ENCODE measurements around the gene MIER2. TPM values are rescaled to one million over a fixed set of nuclear protein-coding genes. Genes with fewer than 3 reads are reported as not detected.
A peak's percentile ranks its signal among the peaks of the same experiment; 100 is the strongest.

MIER2 gene
- polyA plus RNA-seq, 2 of the 4 experiments (the other 2 are of a cell fraction) = 8.8 to 11.5 TPM

DNA sequence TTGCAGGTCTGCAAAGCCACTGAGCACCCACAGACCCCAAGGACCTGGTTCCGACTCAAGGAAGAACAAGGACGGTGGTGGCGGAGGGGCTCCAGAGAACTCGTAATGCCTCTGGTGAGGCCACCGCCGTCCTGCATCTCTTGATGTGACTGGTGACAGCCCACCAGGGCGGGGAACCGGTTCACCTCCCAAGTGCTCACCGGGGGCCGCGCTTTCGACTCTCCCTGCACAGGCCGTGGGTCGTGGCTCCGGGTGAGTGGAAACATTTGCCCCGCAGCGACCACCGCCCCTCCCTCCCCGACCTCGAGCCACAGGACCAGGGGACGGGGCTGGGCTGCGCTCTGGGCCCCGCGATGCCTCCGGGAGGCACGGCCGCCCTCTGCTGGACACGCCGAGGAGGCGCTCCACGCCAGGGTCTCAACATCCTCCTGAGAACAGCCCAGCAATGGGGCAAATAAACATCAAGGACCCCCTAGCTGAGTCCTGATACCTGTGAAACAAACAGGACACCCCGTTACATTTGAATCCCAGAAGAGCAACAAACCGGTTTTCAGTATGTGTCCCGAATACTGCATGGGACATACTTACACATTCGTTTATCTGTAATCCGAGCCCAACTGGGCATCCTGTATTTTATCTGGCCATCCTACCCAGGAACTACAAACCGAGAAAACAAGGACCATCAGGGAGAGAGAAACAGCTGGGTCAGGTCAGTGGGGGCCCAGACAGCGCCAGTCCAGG lies 49.5 kb downstream of the MIER2 start:
- CTCF ChIA-PET = interaction anchor here (1.0 to 1.2 kb wide), 4 partner anchors 8 to 19 kb away, joined by 3 to 6 read pairs (median 4); no protein-coding TSS in a partner anchor
- TF ChIP-seq HEYL (CRISPR knock-in tag; IDR thresholded peaks at IDR 0.05) = no peak
- TF ChIP-seq RAD21 (conservative IDR thresholded peaks at IDR 0.05 in 1 of 2, IDR thresholded peaks at IDR 0.05 in 1 of 2) = peak; percentile 31 to 48; a peak in 3 of 5 replicates
- TF ChIP-seq NR3C1 (IDR thresholded peaks at IDR 0.05) = no peak
- TF ChIP-seq CBX8 (IDR thresholded peaks at IDR 0.05) = no peak
- no peak for TF ChIP-seq JUNB (IDR thresholded peaks at IDR 0.05)
- TF ChIP-seq, protein P1, sequence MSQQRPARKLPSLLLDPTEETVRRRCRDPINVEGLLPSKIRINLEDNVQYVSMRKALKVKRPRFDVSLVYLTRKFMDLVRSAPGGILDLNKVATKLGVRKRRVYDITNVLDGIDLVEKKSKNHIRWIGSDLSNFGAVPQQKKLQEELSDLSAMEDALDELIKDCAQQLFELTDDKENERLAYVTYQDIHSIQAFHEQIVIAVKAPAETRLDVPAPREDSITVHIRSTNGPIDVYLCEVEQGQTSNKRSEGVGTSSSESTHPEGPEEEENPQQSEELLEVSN (IDR thresholded peaks at IDR 0.05; ENCODE audit: borderline replicate concordance, low read depth) = no peak
- peak; percentile 53 for TF ChIP-seq SMC3 (IDR thresholded peaks at IDR 0.05)
- no peak for TF ChIP-seq ZSCAN20 (CRISPR knock-in tag; IDR thresholded peaks at IDR 0.05)
- TF ChIP-seq, protein P2, sequence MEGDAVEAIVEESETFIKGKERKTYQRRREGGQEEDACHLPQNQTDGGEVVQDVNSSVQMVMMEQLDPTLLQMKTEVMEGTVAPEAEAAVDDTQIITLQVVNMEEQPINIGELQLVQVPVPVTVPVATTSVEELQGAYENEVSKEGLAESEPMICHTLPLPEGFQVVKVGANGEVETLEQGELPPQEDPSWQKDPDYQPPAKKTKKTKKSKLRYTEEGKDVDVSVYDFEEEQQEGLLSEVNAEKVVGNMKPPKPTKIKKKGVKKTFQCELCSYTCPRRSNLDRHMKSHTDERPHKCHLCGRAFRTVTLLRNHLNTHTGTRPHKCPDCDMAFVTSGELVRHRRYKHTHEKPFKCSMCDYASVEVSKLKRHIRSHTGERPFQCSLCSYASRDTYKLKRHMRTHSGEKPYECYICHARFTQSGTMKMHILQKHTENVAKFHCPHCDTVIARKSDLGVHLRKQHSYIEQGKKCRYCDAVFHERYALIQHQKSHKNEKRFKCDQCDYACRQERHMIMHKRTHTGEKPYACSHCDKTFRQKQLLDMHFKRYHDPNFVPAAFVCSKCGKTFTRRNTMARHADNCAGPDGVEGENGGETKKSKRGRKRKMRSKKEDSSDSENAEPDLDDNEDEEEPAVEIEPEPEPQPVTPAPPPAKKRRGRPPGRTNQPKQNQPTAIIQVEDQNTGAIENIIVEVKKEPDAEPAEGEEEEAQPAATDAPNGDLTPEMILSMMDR (IDR thresholded peaks at IDR 0.05) = peak; percentile 67
- TF ChIP-seq CHD2 (IDR thresholded peaks at IDR 0.05; ENCODE audit: low read length, partially characterized antibody) = no peak
- no peaks in the 10 kb centered on the region for H3K9me3 ChIP-seq
- H3K4me3 ChIP-seq = no peak overlapping the region
- 16% methylated on average over 17 of the region's 38 CpGs for WGBS (ENCODE audit: missing lambda C conversion rate)
- peak overlapping the region; percentile 83 for H3K4me2 ChIP-seq
- POLR2A ChIA-PET = no interaction called here
- ATAC-seq (peak; percentile 65 to 82), FAIRE-seq (no peak), DNase-seq (ENCODE audit: low read depth in 1 of 2, low spot score in 1 of 2) (peak; percentile 29 to 50)
- 0 out of 3 replicates have a peak, but pooled peaks cover 4% of the 10 kb centered on the region for H3K4me1 ChIP-seq
- no peak overlapping the region for H3K27ac ChIP-seq

DNA sequence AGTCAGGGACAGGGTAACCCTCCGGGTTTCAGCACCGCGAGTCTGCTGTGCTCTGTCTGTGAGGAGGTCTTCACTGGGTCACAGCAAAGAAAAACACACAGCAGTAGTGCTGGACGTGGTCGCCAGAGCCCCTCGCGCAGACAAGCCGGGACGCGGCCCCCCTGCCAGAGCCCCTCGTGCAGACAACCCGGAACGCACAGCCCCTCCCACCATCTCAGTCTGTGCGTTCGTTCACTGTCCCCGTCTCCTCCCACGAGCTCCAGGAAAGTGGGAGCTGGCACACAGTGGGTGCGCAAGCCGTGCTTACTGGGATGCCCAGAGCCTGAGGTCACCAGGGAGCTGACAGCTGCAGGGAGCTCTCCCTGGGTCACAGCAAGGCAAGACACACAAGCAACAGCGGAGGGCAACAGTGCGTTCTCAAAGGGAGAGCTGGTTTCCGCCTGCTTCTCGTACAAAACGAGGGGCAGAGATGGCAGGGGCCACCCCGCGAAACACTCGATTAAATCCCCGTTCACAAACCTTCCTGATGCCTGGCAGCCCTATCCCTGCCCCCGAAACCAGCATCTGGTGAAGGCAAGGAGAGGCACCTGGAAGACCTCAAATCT lies 50.2 kb downstream of the MIER2 start:
- FAIRE-seq (no peak), ATAC-seq (peak in 1 of 2 experiments; percentile 9; a peak in 1 of 6 replicates), DNase-seq (ENCODE audit: low read depth in 1 of 2, low spot score in 1 of 2) (no peak)
- ChIA-PET POLR2A (no interaction called here), CTCF (no interaction called here)
- no peak overlapping the region for H3K27ac ChIP-seq
- no peaks in the 10 kb centered on the region for H3K9me3 ChIP-seq
- H3K4me1 ChIP-seq = peaks cover 5% of the 10 kb centered on the region; the same call in 1 of the 3 replicates
- H3K4me3 ChIP-seq = no peak overlapping the region
- TF ChIP-seq EHF (CRISPR knock-in tag; IDR thresholded peaks at IDR 0.05) (no peak), ZFP36 (IDR thresholded peaks at IDR 0.05; ENCODE audit: borderline replicate concordance, partially characterized antibody) (no peak), KDM1A (IDR thresholded peaks at IDR 0.05; ENCODE audit: low read depth) (no peak), KDM5A (IDR thresholded peaks at IDR 0.05) (no peak), HDAC2 (IDR thresholded peaks at IDR 0.05) (no peak), MAZ (IDR thresholded peaks at IDR 0.05; ENCODE audit: borderline replicate concordance, low read depth, low read length) (no peak), GATA3 (IDR thresholded peaks at IDR 0.05; ENCODE audit: borderline replicate concordance) (no peak), FOSB (CRISPR knock-in tag; IDR thresholded peaks at IDR 0.05) (no peak), RNF2 (IDR thresholded peaks at IDR 0.05; ENCODE audit: borderline replicate concordance, low read depth) (no peak), SREBF2 (IDR thresholded peaks at IDR 0.05) (no peak), ESRRA (IDR thresholded peaks at IDR 0.05; ENCODE audit: borderline replicate concordance, low read length) (no peak), RAD21 (conservative IDR thresholded peaks at IDR 0.05 in 1 of 2, IDR thresholded peaks at IDR 0.05 in 1 of 2) (no peak), ZC3H11A (IDR thresholded peaks at IDR 0.05) (no peak), CHD4 (IDR thresholded peaks at IDR 0.05; ENCODE audit: borderline replicate concordance) (no peak), CEBPB (IDR thresholded peaks at IDR 0.05) (no peak), ZSCAN20 (CRISPR knock-in tag; IDR thresholded peaks at IDR 0.05) (no peak)
- TF ChIP-seq, protein P2 (IDR thresholded peaks at IDR 0.05) = no peak
- TF ChIP-seq, protein P3, sequence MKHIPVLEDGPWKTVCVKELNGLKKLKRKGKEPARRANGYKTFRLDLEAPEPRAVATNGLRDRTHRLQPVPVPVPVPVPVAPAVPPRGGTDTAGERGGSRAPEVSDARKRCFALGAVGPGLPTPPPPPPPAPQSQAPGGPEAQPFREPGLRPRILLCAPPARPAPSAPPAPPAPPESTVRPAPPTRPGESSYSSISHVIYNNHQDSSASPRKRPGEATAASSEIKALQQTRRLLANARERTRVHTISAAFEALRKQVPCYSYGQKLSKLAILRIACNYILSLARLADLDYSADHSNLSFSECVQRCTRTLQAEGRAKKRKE (CRISPR knock-in tag; IDR thresholded peaks at IDR 0.05; ENCODE audit: low read depth) = no peak
- 82% methylated on average over 6 of the region's 29 CpGs for WGBS (ENCODE audit: missing lambda C conversion rate)
- H3K4me2 ChIP-seq = peak overlapping the region; percentile 83

Measured in A549 (cell line).